ENCODE measurements around the gene PSMB3.

The PSMB3 gene

GRCh38 chr17:38798614-38799500 is 46.3 kb downstream of the PSMB3 start:
- DNase-seq: peak; percentile 43

DNA sequence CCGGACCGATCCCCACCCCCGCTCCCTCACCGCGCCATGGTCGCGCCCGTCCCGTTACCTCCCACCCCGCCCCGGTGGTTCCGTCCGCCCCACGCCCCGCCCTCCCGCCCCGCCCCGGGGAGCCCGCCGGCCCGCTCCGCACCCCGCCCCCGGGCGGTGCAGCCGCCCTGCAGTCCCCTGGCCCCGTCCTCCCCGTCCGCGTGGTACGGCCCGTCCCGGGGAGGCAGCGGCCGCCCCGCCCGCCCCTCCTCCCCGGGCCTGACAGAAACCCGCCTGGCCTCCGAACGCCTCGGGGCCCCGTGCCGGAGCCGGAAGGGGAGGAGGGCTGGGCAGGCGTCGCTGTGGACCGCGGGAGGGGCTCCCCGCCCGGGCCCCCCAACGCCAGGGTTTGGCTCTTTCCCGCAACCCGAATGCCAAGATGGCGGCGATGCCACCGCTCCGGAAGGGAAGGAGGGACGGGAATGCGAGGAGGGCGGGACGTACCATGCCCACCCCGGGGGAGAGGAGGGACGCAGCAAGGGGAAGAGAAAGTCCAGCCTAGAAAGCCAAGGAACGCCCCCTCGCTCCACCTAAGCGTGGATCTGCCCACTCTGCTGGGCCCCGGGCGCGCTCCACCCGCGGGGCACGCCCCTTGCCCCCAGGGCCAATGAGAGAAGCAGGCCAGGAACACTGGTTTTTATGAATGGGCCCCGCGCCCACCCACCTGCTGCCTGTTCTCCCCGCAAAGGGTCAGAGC is 47.1 kb downstream of the PSMB3 start, which contains the start of gene PIP4K2B:
Gene PIP4K2B, minus strand, starts transcription at position 56 of the 736 bp plus-strand sequence. CDS start 132 bp downstream, outside the sequence.
- DNase-seq: peak; percentile 98

GRCh38 chr17:38800237-38800760 is 47.8 kb downstream of the PSMB3 start:
- no peak for DNase-seq

- DNase-seq: no peak
Observed at GRCh38 chr17:38809828-38810227, 57.3 kb downstream of the PSMB3 start.
